ENCODE data around the gene CCDC88C.

Gene CCDC88C

GRCh38 chr14:91363776-91364523 lies 53.7 kb downstream of the CCDC88C start:
- DNase-seq, result peak; percentile 75

DNA sequence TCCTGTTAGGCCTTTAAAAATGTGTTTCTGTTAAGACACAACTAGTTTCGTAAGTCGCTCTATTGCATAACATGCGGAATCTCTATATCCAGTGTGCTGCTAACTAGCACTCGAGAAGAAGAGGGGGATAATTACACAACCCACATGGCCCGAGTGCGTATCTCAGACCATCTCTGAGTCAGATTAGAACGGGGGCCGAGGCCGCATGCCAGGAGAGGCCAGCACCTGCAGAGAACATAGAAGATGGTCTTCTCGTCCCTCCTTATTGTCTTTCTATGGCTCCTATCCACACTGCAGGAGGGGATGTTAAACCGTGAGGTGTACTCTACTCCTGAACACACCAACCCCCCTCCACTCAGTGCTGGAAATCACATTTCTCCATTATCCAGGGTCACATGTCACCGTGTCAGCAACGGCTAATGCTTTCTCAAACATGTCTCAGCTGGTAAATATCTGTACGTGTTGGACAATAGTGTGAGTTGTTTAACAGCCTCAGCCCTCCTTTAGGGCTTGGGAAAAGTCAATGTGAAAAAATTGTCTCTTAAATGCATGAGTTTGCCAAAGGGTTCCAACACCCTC lies 56.3 kb downstream of the CCDC88C start:
- DNase-seq, result peak; percentile 57

- no peak for DNase-seq
Measured at GRCh38 chr14:91360490-91361232, 57.0 kb downstream of the CCDC88C start.

DNA sequence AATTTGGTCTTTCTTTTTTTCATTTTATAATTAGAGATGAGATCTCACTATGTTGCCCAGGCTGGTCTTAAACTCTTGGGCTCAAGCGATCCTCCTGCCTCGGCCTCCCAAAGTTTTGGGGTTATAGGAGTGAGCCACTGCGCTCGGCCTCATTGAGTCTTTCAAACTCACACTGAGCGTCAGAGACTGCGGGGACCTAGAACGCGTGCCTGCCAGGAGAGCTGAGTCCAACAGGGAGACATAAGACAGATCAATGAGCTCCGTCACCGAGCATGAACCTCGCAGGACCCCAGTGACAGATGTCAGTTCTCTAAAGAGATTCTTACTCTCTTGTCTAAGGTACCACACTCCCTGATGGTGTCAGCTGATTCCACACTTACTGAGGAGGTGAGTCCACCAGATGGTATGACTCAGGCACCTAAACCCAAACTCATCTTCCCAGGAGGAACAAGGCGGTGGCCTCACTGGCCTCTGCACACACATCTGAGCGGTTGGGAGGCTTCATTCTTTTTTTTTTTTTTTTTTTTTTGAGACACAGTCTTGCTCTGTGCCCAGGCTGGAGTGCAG lies 58.9 kb downstream of the CCDC88C start:
- DNase-seq, result no peak

DNA sequence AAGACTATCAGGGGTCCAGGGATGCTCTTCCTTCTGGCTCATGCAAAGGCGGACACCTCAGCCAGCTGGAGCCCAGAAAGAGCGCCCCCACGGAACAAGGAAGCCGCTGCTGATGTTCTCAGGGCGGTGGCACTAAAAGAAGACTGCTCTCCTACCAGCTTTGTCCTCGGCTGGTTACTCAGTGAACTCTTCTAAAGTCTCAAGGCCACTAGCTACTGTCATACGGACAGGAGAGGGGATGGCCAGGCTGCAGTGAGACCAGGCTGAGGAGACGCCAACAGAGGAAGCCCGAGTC lies 59.6 kb downstream of the CCDC88C start:
- no peak for DNase-seq

- DNase-seq, result no peak
Measured at GRCh38 chr14:91357272-91358024, 60.2 kb downstream of the CCDC88C start.

DNA sequence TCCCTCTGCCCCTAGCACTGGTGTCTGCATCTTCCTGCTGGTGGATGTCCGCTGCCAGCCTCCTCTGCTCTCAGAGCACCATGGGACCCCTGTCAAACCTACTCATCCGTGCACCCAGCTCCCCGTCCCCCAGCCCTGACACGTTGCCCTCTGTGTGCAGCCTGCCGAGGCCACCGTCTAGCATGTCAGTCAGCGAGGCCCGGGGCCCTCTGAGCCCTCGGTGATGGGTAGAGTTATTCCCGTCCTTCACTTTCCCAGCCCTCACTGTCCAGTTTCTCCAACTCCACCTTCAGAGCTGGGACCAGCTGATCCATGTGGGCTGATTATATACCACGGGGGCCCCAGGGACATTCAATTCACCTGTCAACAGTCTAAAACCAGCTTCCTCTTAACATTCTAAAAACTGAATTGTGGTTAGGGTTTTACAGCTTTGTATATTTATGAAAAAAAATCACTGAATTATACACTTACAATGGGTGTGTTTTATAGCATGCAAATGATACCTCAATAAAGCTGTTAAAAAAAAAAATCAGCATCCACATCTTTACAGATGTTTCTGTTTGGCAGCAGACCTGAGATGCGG lies 61.3 kb downstream of the CCDC88C start:
- DNase-seq, result no peak

GRCh38 chr14:91354979-91355685 lies 62.5 kb downstream of the CCDC88C start:
- DNase-seq, result no peak

GRCh38 chr14:91354221-91354916 lies 63.3 kb downstream of the CCDC88C start:
- no peak for DNase-seq

DNA sequence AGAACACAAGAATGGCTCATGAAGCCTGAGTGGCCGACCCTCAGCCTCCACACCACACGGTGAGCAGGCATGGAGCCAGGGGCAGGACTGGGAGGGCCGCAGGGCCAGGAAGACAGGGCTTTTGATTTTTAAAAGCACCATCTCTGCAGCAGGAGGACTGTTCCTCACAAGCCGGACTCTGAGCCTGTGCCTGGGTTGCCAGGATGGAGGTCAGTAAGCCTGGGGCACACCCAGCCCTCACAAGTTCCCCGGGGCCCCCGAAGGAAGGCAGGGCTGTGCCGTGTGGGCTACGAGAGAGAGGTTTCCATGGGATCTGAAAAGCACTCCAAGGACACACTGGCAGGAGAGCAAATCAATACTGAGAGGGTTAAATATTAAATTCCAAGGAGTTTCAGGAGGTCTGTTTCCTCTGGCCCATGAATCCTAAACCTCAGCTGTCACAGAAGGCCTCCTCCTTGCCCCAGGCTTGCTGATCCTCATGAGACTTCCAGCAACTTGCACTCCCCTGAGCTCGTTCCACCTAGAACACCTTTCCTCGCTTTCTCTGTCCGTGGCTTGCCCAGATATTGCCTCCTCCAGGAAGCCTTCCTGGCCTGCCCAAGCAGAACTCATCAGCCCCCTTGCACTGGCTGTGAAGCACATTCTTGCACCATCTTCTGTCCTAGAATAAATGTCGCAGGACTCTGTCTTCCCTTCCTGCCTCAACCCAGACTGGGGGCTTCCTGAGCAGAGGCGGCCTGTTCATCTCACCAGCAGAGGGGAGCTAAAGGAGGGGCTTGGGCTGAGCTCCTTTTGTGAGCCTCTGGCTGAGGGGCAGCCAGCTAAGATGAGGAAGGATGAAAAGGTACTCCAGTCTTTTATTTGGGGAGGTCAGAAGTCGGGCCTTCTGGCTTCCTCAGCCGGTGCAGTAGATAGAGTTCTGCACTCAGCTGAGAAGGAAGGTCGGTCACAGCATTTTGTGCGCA lies 64.6 kb downstream of the CCDC88C start:
- no peak for DNase-seq

DNA sequence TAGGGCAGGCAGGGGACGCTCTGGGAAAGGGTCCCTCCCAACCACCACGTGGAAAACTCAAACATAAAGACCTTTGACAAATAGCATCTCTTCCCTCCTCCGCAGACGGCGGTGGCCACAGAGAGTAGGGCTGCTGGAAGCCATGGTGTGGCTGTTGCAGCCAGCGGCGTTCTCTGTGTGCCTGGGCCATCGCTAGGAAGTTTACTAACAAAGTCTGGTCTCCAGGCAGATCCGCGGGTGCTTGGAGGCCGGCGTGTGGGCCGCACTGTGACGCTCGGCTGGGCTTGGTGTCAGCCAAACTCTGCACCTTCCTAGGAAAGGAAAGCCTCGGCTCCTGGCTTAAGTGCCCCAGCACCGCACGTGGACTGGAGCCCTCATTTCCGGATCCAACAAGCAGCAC lies 65.6 kb downstream of the CCDC88C start:
- DNase-seq, result no peak

DNA sequence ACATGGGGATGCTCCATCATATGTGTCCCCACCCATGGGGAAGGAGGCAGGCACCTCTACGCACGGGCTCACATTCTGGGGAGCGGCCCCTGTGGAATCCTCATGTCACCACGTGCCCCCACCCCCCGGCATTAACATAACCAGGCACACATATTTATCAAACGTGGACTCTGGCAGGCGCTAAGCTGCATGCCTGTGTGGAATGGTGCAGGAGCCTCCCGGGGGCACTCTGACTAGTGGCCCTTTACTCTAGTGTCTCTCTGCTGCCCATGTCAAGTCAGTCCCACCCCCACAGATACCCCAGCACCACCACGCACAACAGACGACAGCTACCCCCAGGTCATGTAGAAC lies 66.1 kb downstream of the CCDC88C start:
- DNase-seq, result no peak

DNA sequence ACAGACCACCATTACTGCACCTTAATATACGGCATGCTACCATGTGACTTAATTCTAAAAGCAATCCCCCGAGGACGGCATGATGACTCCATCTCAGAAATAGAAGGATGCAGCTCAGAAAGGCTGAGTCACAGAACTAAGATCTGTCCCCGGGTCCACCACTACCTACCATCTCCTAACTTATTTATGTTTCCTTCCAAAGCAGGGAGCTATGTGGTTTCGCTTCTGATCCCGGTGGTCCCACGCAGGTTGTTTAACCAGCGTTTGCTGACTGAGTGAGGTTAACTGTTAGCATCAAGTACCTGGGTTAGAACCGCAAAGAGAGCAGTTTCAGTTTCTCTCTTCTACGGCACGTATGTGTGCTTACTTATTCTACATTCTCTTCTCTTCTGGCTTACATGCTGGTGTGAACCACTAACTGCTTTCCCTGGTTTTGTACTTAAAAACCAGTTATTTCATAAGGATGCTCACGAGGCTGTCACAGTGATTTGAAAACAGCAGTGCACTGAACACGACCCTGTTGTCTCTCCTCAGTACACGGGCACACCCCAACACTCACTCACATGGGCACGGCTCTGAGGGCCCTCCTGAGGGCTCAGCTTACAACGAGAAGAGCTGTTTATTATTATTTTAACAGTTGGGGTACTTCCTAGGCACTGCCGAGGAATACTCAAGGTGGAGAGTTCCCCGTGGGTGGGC lies 66.7 kb downstream of the CCDC88C start:
- DNase-seq, result peak; percentile 35

- no peak for DNase-seq
Measured at GRCh38 chr14:91350483-91350812, 67.2 kb downstream of the CCDC88C start.

GRCh38 chr14:91349481-91350074 lies 68.0 kb downstream of the CCDC88C start:
- peak; percentile 80 for DNase-seq

DNA sequence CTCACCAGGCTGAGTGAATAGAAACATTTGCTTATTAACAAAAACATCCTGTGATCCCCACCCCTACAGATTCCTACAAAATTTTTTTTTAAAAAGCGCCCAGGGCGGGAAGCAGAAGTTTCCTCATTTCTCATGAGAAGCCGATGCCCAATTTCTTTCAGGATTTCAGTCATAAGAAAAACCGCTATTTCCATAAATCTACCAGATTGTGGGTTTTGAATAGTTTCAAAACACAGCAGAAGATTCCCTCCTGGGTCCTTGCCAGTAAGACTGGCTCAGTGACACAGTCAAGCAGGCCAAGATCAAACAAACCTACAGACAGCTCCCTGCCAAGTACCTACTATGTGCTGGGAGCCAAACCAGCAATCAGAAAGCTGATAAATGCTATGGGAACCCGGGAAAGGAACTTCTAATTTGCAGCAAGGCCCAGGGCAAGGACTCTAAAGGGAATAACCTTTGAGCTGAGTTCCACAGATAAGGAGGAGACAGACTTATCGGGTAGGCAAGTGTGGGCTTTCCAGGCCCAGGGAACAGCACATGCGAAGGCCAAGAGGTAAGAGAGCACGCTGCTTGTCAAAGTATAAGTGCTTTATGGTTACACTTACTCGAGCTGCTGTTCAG lies 68.7 kb downstream of the CCDC88C start:
- DNase-seq, result no peak

DNA sequence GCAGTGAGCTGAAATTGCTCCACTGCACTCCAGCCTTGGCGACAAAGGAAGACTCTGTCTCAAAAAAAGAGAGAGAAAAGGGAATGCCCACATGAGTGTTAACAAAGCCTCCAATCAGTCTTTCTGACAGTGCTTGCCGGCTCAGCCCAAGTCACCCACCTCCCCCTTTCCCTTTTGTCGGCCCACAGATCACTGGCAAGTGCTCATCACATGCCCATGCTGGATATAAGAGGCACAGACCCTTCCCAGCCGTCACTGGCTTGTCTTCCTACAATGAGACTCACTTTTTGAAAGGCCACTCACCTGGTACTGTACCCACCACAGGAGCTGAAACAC lies 70.8 kb downstream of the CCDC88C start:
- no peak for DNase-seq

- DNase-seq, result no peak
Measured at GRCh38 chr14:91344096-91344495, 73.5 kb downstream of the CCDC88C start.

DNA sequence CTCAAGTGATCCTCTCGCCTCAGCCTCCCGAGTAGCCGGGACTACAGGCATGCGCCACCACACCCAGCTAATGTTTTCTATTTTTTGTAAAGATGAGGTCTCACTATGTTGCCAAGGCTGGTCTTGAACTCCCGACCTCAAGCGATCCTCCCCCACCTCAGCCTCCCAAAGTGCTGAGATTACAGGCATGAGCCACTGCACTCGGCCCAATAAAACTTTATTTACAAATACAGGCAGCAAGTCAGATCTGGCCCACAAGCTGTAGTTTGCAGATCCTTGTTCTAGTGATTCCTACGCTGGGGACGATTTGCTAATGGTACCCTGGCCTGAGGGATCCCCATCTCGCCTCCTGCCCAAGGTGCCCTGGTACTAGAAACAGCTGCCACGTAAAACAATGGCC lies 74.6 kb downstream of the CCDC88C start:
- no peak for DNase-seq
